Femur (tissue), 1 donor: ENCODE measurements around the gene CACNA1I.
"Not testable (repeated sequence)": the region's sequence is repeated elsewhere in the genome, so short reads cannot be mapped to it uniquely, and the experiment has no call there.

Source experiments
- DNase-seq: peaks from one replicate; pipeline ENCODE4 v3.0.0-alpha.2; 2017

CACNA1I gene

DNA sequence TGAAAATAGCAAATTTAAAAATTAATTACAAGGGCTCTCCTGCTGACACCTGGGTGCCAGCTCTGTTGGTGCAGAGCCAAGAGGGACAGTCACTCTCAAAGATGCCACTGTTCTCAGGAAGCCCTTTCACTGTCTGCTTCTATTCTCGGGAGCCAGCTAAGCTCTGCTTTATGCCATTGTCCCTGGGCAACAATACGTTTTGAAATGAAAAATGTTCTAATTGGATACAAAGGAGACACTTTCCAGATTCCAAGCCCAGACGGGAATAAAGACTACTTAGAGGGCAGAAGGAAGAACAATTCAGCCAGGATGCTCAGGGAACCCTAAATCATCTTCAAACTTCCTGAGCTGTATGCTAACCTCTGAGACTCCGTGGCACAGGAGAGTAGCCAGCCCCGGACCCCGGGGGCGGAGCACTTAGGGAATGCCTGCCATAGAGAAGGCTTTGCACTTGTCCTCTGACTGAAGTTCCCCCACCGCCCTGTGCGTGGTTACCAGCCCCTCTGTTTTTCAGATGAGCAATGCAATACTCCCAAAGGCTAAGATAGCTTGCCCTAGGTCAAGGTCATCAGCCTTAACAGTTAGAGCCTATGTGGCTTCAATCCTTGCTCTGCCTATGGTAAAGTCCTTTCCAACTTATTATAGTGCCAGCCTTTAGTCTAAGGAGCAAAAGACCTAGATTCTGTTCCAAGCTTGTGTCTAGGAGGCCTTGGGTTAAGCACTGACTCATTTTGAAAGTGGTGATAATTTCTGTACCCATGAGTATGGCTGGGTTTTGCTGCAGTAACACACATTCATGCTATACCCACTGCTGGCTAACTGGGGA lies 150.9 kb downstream of the CACNA1I start:
- DNase-seq: no peak

DNA sequence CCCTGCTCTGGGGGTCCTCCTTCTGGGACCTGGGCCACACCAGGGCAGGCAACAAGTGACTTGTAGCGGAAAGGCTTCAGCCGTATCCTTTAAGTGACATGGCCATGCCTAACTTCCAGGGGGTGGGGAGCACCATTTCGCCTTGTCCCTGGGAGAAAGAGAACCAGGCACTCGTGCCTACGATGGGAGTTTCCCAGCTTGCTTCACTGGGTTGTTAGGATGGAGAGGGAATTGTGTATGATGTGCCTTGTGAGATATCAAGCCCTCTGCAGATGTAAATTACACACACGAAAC lies 151.4 kb downstream of the CACNA1I start:
- DNase-seq: no peak

DNA sequence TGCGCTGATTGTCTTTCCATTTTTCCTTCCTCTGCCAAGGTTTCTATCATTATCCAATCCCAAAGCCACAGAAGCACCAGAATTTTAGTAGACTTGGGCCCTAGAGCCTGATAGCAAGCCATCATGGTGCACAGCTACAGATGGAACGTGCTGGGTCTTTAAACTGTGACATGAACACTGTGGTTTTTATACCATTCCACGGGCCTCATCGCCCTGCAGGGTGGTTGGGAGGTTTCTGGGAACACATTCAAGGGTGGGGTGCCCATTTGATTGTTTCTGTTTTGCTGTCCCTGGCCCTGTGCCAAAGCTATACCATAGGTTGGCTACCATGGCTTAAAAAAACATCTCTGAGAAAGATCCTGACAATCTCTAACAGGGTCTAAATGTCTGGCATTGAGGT lies 151.9 kb downstream of the CACNA1I start:
- DNase-seq: no peak

DNA sequence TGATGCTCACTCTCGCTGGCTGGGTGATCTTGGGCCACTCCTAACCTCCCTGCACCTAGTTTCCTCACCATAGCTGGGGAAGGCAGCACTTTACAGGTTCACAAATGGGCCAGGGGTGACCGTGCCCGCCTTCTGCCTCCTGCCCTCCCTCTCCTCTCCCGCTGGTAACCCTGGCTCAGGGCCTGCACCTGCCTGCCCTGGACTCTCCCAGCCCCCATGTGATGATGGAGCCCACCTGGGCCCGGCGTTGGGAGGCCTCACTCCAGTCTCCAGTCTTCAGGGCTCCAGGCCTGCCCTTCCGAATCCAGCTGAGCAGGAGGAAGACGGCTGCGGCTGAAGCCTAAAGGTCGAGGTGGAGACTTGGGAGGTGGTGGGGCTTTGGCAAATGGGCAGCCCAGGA lies 152.9 kb downstream of the CACNA1I start:
- DNase-seq: no peak

DNA sequence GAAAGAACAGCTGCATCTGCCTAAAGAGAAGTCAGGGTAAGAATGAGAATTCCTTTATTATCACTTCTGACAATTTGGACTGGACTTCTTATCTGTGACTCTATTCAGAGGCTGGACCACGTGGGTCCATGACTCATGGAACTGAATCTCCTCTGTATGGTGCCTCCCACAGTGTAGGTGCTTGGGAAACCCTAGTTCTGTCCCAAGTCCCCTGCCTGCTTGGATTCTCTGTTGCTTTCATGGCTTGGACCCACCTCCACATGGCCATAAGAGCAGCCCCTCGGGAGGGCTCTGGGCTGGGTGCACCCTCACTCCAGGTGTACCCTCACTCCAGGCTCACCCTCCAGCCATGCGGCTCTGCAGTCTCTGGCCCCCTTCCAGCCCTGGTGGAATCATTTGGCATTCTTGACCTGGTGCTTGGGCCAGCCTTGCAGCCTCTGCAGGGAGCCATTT lies 153.4 kb downstream of the CACNA1I start:
- no peak for DNase-seq

DNA sequence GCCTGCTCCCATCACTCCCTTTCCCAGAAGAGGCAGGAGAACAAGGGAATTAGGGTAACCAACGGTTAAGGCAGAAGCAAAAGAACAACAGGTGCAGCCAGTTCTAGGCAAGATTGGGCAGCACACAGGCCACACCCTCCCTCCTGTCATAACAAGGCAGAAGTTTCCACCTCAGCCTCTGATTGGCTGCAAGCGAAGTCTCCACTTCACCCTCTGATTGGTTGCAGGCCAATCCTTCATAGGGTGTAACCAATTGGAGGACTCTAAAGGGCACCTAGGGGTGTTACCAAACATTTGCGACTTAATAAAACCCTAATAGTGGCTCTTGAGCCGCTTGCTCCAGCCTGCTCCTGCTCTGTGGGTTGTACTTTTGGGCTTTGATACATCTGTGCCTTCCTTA lies 153.8 kb downstream of the CACNA1I start:
- no peak for DNase-seq

DNA sequence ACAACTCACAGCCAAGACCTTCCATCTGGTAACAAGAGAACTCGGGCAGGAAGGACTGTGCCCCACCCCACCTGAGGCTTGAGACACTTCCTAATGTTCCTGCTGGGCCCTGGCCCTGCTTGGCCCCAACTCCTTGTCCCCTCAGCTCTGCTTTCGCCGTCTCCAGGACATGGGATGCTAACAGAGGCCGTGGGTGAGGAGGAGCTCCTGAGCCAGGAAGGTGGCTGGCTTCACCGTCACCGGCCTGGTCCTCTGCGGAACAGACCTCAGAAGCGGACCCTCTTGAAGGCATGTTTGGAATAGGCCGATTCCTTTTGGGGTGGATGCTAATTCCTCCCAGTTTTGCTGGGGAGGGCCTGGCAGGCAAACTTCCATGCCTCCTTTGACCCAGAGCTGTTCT lies 154.3 kb downstream of the CACNA1I start:
- DNase-seq: no peak

DNA sequence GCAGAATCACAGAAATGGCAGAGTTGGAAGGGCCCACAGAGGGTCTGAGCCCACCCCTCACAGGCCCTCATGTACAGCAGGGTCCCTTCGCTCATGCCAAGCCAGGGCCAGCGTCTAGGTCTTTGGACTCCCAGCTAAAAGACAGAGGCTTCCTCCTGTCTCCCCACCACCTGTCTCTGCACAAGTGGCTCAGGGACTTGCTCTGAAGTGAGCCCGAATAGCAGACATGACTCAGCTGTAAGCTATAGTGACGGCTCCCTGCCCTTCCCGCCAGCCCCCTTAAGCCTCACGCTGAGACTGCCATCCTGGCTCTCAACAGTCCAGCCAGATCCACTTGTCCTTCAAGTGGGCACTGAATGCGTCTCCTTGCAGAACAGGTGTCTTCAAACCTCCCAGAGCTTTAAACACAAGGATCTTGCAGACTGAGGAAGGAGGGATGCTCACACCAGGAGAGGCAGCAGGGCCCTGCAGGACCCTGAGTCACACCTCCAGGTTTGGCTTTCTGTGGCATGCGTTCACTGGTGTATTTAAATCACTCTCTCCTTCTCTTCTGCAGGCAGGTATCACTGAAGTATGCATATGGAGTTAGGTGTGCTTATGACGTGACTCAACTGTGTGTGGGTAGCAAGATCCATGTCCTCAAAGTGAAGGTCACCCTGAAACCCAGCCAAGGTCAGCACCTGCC lies 154.9 kb downstream of the CACNA1I start:
- DNase-seq: no peak

DNA sequence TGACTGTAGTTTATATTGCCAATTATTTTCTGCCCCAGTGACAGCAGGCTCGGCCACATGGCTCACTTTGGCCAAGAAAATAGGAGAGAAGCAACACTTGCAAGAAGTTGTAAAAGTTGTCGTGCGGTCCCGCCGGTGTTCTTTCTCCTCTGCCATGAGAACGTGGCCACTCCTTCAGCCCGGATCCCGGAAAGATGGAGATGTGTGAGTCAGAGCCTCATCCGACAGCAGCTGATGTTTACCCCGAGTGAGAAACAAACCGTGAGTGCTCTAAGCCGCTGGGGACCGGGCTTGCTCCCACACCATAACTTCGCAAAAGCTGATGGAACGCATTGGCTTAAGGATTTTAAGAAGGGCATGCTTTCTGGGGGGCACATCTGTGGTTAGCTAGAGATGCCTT lies 157.0 kb downstream of the CACNA1I start:
- DNase-seq: no peak

DNA sequence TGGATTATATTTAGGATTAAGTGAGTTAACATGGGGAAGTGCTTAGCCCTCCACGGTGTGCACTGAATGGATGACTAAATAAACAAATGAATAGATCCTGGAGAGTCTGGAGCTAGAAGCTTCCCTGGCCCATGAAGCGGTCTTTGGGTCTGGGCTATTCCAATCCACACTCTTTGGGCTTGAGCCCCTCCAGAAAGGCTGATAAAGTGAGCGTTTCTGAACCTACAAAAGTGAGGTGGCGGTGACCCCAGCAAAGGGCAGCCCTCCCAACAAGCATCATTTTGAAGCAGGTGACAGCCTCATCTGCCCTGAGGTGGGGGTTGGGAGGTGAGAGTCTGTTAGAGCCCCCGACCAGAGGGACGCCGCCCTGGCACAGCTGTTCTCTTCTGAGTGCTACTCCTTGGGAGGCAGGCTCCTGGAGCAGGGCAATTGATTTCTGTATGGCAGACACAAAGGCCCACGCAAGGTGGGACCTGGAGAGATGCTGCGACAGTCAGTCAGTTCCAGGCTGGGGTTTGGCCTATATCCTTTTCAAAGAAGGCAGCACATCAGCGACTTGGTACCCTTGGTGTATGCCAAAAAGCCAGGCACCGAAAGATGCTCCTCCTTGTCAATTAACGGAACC lies 157.8 kb downstream of the CACNA1I start:
- no peak for DNase-seq

DNA sequence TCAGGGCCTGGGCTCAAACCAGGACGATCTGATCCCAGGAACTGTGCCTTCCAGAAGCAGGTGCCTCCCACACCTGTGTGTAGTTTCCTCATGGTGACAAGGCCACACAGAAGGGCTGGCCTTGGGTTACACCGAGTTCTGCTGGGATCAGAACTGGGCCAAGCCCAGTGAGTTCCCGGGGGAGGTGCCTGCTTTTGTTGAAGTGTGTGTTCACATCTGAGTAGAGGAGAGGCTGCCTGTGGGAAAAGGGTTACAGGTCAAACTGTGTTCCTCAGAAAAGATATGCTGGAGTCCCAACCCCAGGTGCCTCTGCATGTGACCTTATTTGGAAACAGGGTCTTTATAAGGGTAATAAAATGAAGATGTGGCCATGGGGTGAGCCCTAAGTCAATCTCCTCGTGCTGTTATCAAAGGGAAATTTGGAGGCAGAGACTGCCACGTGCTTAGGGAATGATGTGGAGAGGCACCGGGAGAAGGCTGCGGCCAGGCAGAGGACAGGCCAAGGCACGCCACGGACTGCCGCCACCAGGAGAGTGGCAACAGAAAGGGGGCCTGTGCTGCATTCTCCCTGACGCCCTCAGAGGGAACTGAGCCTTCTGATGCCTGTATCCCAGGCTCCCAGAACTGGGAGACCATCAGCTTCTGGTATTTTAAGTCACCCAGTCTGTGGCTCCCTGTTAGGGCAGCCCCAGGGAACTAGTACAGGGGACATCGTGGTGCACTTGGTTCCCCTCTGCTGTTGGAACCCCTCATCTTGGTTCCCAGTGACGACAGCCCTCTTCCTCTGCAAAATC lies 158.8 kb downstream of the CACNA1I start:
- DNase-seq: no peak

DNA sequence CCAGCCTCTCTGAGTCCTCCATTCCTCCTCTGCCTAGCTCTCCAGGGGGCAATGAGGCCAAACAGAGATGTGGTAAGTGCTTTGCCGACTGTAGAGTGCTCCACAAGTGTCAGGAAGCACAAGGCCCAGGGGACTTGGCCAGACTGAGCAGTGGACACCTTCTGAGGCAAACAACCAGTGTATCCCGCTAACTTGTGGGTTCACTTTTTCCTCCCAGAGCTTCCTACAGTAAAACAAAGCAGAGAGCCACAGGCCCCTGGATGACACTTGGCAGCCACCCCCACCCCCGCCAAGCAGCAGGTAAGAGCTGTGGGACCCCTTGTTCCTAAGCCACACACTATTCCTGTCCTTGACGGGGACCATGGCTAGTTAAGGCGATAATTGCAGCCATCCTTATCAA lies 160.9 kb downstream of the CACNA1I start:
- DNase-seq: no peak

DNA sequence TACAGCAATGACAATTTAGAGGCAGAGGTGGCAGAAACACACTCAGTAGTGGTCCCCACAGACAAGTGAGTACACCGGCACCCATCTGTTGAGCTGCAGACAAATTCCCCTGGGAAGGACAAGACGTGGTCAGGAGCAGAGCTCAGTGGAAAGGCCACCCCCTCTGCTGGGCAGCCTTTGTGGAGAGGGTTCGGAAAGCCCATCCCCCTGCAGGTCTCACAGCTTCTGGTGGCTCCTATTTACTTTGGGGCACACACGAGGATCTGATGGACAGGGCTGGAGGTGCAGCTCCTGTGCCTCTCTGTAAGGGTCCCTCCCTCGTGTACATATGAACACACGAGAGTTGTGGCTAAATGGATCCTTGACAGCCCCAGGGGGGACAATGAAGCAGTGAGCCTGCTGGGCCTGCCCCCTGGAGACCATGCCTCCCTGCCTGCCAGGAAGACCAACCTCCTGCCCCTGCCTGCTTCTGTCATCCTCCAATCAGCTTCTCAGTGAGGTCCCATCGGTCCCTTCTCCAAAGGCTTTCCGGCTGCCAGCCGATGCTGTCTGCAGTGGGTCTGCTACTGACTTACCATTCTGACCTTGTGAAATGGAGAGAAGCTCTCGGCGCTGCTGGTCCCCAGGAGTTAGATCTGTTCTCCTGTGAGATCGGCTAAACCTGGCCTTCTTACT lies 161.5 kb downstream of the CACNA1I start:
- no peak for DNase-seq

DNA sequence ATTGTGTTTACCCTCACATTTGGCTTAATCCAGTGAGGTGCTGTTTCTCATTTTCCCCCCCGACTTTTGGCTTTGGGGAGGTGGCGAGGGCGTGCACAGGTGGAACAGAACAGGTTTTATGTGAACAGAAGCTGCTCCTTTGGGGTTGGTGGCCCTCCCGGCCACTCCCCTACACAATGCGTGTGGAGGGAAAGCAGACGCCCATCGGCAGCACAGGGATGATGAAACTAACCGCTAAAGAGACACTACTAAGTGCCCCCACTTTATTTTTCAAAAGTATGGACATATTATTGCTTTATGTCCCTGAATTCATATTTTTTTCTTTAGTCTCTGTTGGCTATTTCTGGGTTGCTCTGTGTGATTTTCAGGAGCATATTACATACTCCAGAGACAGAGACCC lies 162.1 kb downstream of the CACNA1I start:
- no peak for DNase-seq

DNA sequence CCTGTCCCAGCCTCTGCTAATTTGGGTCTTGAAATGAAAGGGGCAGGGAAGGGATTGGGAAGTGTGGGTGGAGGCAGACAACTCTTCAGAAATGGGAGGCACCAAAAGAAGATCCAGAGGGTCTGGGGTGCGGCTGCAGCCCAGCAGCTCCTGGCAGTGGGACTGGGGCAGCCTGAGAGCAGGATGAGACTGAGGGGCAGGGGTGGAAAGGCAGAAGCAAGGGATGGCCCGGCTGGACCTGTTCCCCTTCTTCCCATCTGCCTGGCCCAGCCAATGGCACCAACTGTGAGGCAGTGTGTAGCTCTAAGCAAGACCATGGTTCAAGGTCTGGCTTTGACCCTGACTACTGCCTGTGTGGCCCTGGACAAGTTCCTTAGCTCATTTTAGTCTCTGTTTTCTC lies 162.6 kb downstream of the CACNA1I start:
- no peak for DNase-seq

DNA sequence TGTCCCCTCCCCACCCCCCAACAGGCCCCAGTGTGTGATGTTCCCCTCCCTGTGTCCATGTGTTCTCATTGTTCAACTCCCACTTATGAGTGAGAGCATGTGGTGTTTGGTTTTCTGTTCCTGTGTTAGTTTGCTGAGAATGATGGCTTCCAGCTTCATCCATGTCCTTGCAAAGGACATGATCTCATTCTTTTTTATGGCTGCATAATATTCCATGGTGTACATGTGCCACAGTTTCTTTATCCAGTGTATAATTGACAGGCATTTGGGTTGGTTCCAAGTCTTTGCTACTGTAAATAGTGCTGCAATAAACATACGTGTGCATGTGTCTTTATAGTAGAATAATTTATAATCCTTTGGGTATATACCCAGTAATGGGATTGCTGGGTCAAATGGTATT lies 163.5 kb downstream of the CACNA1I start:
- DNase-seq: not testable (repeated sequence)

DNA sequence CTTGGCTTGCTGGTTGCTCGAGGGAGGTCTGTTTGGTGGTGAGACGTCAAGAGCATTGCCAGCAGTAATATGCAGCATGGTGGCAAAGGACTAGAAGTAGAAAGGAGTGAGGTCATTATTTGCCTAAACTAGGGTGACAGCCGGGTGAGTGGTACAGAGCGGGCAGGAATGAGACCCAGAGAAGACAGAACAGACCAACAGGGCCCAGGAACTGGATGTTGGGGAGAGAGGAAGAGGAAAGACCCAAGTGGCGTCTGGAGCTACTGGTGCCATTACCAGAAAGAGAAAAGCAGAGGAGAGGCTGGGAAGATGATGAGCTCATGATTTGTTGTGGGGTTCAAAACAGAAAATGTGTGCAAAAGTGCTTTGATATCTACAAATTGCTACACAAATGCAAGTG lies 164.3 kb downstream of the CACNA1I start:
- no peak for DNase-seq

DNA sequence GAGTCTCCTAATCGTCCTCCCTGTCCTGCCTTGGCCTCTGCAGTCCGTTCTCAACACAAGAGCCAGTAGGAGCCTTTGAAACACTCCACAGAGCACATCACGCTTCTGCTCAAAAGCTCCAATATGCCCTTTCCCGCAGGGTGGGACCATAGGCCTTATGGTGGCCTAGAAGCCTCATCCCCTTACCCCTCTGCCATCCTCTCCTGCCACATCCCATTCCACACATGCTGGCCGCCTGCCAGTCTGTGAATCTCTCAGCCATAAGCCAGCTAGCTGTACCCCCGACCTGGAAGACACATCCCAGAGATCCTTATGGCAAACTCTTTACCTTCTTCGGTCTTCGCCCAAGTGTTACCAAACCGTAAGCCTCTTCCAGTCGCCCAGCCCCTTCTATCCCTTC lies 165.2 kb downstream of the CACNA1I start:
- DNase-seq: no peak

DNA sequence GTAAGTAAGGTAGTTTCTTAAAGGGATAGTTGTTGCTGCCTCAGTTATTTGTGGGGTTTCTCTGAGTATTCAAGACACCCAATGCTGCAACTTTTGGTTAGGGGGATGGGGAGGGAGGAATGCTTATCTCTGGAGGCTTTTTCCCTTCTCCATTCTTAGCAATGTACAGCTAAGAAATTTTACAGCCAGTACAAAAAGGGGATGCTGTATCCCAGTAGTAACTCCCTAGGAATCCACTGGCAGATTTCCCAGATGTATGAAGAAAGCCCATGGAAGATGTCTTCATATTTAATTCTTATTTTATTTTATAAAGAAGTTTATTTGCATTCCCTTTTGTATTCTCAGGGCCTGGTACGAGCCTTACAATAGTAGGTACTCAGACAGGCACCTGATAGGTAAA lies 168.2 kb downstream of the CACNA1I start:
- DNase-seq: no peak
